Lung (tissue), 12 donors: Measurements from ENCODE around the gene GSAP. TPM values are rescaled to one million over a fixed set of nuclear protein-coding genes. Genes with fewer than 3 reads are reported as not detected.

Experiments used
- ATAC-seq: fragments of 200-7000 bp; cut with Tn5 transposase; one replicate; pipeline ENCODE4 v1.9.1; 2020; ENCODE audit warnings: moderate number of reproducible peaks; ENCODE audit not compliant: insufficient read depth, low FRiP score
- DNase-seq, 3 donors: peaks; one replicate each; pipeline ENCODE4 v3.0.0-alpha.2; 2013 to 2017
- H3K27ac ChIP-seq, 2 donors: one replicate each; pipeline ENCODE4 v1.5.1; 2013; ENCODE audit warnings: mild to moderate bottlenecking in 2 of 2, moderate library complexity in 2 of 2, control low read depth in 1 of 2, inconsistent platforms in 1 of 2, low read depth in 1 of 2, low read length in 1 of 2
- H3K27me3 ChIP-seq, 3 donors: one replicate each; pipeline ENCODE4 v1.5.1; 2013; ENCODE audit warnings: low read length in 2 of 3; ENCODE audit not compliant: control insufficient read depth in 3 of 3, insufficient read depth in 3 of 3
- H3K36me3 ChIP-seq, 4 donors: one replicate each; pipeline ENCODE4 v1.5.1; 2013; ENCODE audit warnings: low read length in 4 of 4, mild to moderate bottlenecking in 1 of 4, moderate library complexity in 1 of 4; ENCODE audit not compliant: control insufficient read depth in 4 of 4, insufficient read depth in 4 of 4
- H3K4me1 ChIP-seq, 5 donors: one replicate each; pipeline ENCODE4 v1.5.1; 2013; ENCODE audit warnings: low read length in 5 of 5, mild to moderate bottlenecking in 2 of 5, moderate library complexity in 1 of 5; ENCODE audit not compliant: control insufficient read depth in 5 of 5, insufficient read depth in 5 of 5
- H3K4me3 ChIP-seq: one replicate; pipeline ENCODE4 v1.5.1; 2013; ENCODE audit warnings: mild to moderate bottlenecking, control low read depth, moderate library complexity
- H3K9ac ChIP-seq, 2 donors: one replicate each; pipeline ENCODE4 v1.5.1; 2013; ENCODE audit warnings: low read length in 2 of 2, control low read depth in 1 of 2; ENCODE audit not compliant: insufficient read depth in 1 of 2
- H3K9me3 ChIP-seq, 4 donors: one replicate each; pipeline ENCODE4 v1.5.1; 2013; ENCODE audit warnings: low read length in 3 of 4, mild to moderate bottlenecking in 1 of 4, moderate library complexity in 1 of 4; ENCODE audit not compliant: control insufficient read depth in 4 of 4, insufficient read depth in 3 of 4
- CTCF ChIP-seq: IDR thresholded peaks from 2 replicates; pipeline ENCODE4 v1.5.1; 2012; ENCODE audit warnings: mild to moderate bottlenecking; ENCODE audit errors: control extremely low read depth, extremely low read depth
- WGBS, 2 donors: extraction: QIAGEN DNeasy Blood & Tissue Kit; methylation state at CpG; one replicate each; pipeline ENCODE4 v1.1.7; 2013; 5-methylcytosine and 5-hydroxymethylcytosine counted together
- polyA plus RNA-seq, 2 donors: library from polyadenylated mRNA; stranded (reverse); fragments of 200-250 nt; gene quantifications; one replicate each; pipeline ENCODE4 v1.2.1, GENCODE V29; 2013
- total RNA-seq, 2 donors: library from RNA; depleted of rRNA in 1 of 2; stranded (reverse); fragments of >200 nt in 1 of 2; gene quantifications; one replicate each; pipeline ENCODE4 v1.2.1, GENCODE V29; 2014 to 2021
- donor health status: control.
- donor health status: control.
- donor health status: Bipolar disorder and iron deficiency.
- donor health status: healthy.
- donor health status: DM: yes; HTN: yes; CAD: no.

Gene GSAP
- total and polyA plus RNA-seq, 4 donors: 26.4 to 99.3 (median 57.4) TPM

GRCh38 chr7:77316219-77316978 lies 99.8 kb downstream of the GSAP start:
- Histone ChIP-seq H3K4me3 (no peak overlapping the region), H3K9me3 (no peaks in the 10 kb centered on the region), H3K4me1 (peaks cover 0 to 2% (median 0%) of the 10 kb centered on the region in 5 donors), H3K27me3 (no peaks in the 10 kb centered on the region), H3K9ac (no peak overlapping the region), H3K27ac (no peak overlapping the region), H3K36me3 (peaks cover 0 to 13% (median 0%) of the 10 kb centered on the region in 4 donors)
- 60 to 77% methylated on average over 2 of the region's 2 CpGs for WGBS, 2 donors
- no peak for TF ChIP-seq CTCF
- DNase-seq (no peak), ATAC-seq (no peak)

GRCh38 chr7:77315182-77315591 lies 101.0 kb downstream of the GSAP start:
- no peak for ATAC-seq

GRCh38 chr7:77313876-77314480 lies 102.2 kb downstream of the GSAP start:
- DNase-seq (no peak), ATAC-seq (no peak)
- H3K27me3 ChIP-seq: no peaks in the 10 kb centered on the region
- no peak for TF ChIP-seq CTCF
- no peak overlapping the region for H3K4me3 ChIP-seq
- H3K36me3 ChIP-seq: peaks cover 0 to 15% (median 0%) of the 10 kb centered on the region in 4 donors
- peaks cover 0 to 2% (median 0%) of the 10 kb centered on the region in 5 donors for H3K4me1 ChIP-seq
- WGBS, 2 donors: 85 to 90% methylated on average over 5 of the region's 5 CpGs
- H3K27ac ChIP-seq: no peak overlapping the region
- no peaks in the 10 kb centered on the region for H3K9me3 ChIP-seq
- no peak overlapping the region for H3K9ac ChIP-seq

More at GRCh38 chr7:77315182-77315591, 101.0 kb downstream of the GSAP start:
- no peak overlapping the region for H3K4me3 ChIP-seq
- DNase-seq: no peak
- WGBS, 2 donors: 89 to 93% methylated on average over 3 of the region's 3 CpGs
- no peak for TF ChIP-seq CTCF
- no peak overlapping the region for H3K27ac ChIP-seq
- H3K36me3 ChIP-seq: peaks cover 0 to 11% (median 0%) of the 10 kb centered on the region in 4 donors
- no peaks in the 10 kb centered on the region for H3K9me3 ChIP-seq
- peaks cover 0 to 2% (median 0%) of the 10 kb centered on the region in 5 donors for H3K4me1 ChIP-seq
- no peaks in the 10 kb centered on the region for H3K27me3 ChIP-seq
- H3K9ac ChIP-seq: no peak overlapping the region
